Measurements from ENCODE around the gene CSAG3. TPM values are rescaled to one million over a fixed set of nuclear protein-coding genes. Genes with fewer than 3 reads are reported as not detected.

Gene CSAG3
- total and polyA plus RNA-seq, 9 of the 15 experiments (the other 6 are each of a cell fraction or from before 2014, with no cell fraction given): 3.9 to 32.8 (median 17.8) TPM

DNA sequence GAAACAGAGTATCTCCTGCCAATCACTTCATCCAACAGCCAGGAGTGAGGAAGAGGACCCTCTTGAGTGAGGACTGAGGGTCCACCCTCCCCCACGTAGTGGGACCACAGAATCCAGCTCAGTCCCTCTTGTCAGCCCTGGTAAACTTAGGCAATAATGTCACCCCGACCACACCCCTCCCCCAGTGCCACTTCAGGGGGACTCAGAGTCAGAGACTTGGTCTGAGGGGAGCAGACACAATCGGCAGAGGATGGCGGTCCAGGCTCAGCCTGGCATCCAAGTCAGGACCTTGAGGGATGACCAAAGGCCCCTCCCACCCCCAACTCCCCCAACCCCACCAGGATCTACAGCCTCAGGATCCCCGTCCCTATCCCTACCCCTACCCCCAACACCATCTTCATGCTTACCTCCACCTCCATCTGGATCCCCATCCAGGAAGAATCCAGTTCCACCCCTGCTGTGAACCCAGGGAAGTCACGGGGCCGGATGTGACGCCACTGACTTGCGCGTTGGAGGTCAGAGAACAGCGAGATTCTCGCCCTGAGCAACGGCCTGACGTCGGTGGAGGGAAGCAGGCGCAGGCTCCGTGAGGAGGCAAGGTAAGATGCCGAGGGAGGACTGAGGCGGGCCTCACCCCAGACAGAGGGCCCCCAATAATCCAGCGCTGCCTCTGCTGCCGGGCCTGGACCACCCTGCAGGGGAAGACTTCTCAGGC, 25.6 kb upstream of the CSAG3 start, which contains the start of the genes CSAG1 and MAGEA12 (continued):
- TF ChIP-seq, protein P1, sequence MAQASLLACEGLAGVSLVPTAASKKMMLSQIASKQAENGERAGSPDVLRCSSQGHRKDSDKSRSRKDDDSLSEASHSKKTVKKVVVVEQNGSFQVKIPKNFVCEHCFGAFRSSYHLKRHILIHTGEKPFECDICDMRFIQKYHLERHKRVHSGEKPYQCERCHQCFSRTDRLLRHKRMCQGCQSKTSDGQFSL (CRISPR knock-in tag; IDR thresholded peaks at IDR 0.05): 0 out of 2 replicates have a peak, but pooled peaks have one; percentile 60
- TF ChIP-seq, protein P1 (tag; IDR thresholded peaks at IDR 0.05): peak in 1 of 2 experiments; percentile 46; a peak in 1 of 4 replicates
- TF ChIP-seq HMG20A (CRISPR knock-in tag; conservative IDR thresholded peaks at IDR 0.05) (no peak), CXXC5 (CRISPR knock-in tag; IDR thresholded peaks at IDR 0.05) (peak; percentile 25; the same call in 1 of the 2 replicates), HINFP (tag; conservative IDR thresholded peaks at IDR 0.05; ENCODE audit: low read depth) (no peak), U2AF1 (optimal IDR thresholded peaks at IDR 0.05; ENCODE audit: low read depth, low read length) (no peak), CCAR2 (IDR thresholded peaks at IDR 0.05; ENCODE audit: low read depth, low read length) (no peak), GABPA (tag; conservative IDR thresholded peaks at IDR 0.05; ENCODE audit: low read depth) (peak; percentile 89), ETV1 (tag; conservative IDR thresholded peaks at IDR 0.05; ENCODE audit: low read depth) (peak; percentile 78), CEBPZ (IDR thresholded peaks at IDR 0.05; ENCODE audit: borderline replicate concordance, low read depth, low read length) (no peak), MYBL2 (IDR thresholded peaks at IDR 0.05; ENCODE audit: low read depth) (no peak), MYBL2 (CRISPR knock-in tag; IDR thresholded peaks at IDR 0.05; ENCODE audit: borderline replicate concordance) (no peak), PHB2 (IDR thresholded peaks at IDR 0.05; ENCODE audit: low read depth) (no peak), RAD51 (IDR thresholded peaks at IDR 0.05; ENCODE audit: borderline replicate concordance, low read depth) (peak; percentile 58; the same call in 1 of the 2 replicates)
- TF ChIP-seq, protein P2, sequence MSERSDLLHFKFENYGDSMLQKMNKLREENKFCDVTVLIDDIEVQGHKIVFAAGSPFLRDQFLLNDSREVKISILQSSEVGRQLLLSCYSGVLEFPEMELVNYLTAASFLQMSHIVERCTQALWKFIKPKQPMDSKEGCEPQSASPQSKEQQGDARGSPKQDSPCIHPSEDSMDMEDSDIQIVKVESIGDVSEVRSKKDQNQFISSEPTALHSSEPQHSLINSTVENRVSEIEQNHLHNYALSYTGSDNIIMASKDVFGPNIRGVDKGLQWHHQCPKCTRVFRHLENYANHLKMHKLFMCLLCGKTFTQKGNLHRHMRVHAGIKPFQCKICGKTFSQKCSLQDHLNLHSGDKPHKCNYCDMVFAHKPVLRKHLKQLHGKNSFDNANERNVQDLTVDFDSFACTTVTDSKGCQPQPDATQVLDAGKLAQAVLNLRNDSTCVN (CRISPR knock-in tag; IDR thresholded peaks at IDR 0.05): no peak
- TF ChIP-seq, protein P3, sequence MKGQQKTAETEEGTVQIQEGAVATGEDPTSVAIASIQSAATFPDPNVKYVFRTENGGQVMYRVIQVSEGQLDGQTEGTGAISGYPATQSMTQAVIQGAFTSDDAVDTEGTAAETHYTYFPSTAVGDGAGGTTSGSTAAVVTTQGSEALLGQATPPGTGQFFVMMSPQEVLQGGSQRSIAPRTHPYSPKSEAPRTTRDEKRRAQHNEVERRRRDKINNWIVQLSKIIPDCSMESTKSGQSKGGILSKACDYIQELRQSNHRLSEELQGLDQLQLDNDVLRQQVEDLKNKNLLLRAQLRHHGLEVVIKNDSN (CRISPR knock-in tag; IDR thresholded peaks at IDR 0.05): peak; percentile 80
- TF ChIP-seq, protein P4, sequence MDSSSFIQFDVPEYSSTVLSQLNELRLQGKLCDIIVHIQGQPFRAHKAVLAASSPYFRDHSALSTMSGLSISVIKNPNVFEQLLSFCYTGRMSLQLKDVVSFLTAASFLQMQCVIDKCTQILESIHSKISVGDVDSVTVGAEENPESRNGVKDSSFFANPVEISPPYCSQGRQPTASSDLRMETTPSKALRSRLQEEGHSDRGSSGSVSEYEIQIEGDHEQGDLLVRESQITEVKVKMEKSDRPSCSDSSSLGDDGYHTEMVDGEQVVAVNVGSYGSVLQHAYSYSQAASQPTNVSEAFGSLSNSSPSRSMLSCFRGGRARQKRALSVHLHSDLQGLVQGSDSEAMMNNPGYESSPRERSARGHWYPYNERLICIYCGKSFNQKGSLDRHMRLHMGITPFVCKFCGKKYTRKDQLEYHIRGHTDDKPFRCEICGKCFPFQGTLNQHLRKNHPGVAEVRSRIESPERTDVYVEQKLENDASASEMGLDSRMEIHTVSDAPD (CRISPR knock-in tag; IDR thresholded peaks at IDR 0.05): no peak

All from K562 (cell line).